Prostate gland (tissue), 2 donors: ENCODE data around the gene SLC1A1. TPM values are rescaled to one million over a fixed set of nuclear protein-coding genes. Genes with fewer than 3 reads are reported as not detected.

Experiments used
- DNase-seq: peaks from one replicate; pipeline ENCODE4 v3.0.0-alpha.2; 2019; ENCODE audit warnings: low spot score
- H3K27ac ChIP-seq, 2 donors: fragments of 200-600 bp; sonication (generic); 2 replicates each; pipeline ENCODE4 v1.5.1; 2017 to 2019
- H3K27me3 ChIP-seq: fragments of 200-600 bp; sonication (generic); replicated peaks from 2 replicates; pipeline ENCODE4 v1.5.1; 2019; ENCODE audit not compliant: insufficient read depth
- H3K36me3 ChIP-seq, 2 donors: fragments of 200-600 bp; sonication (generic); 1 replicate in 1 of 2; 2 replicates in 1 of 2; pipeline versions ENCODE4 v1.5.1 to v1.8.1; 2017 to 2019
- H3K4me1 ChIP-seq: fragments of 200-600 bp; sonication (generic); replicated peaks from 2 replicates; pipeline ENCODE4 v1.5.1; 2019
- H3K4me3 ChIP-seq, 2 donors: fragments of 200-600 bp; sonication (generic); 2 replicates each; pipeline ENCODE4 v1.5.1; 2017 to 2019
- H3K9me3 ChIP-seq: fragments of 200-600 bp; sonication (generic); 2 replicates; pipeline ENCODE4 v1.5.1; 2017
- POLR2A ChIP-seq: fragments of 450-650 bp; IDR thresholded peaks from one replicate; pipeline ENCODE4 v1.6.1; 2016; ENCODE audit warnings: antibody characterized with exemption, mild to moderate bottlenecking
- POLR2AphosphoS5 ChIP-seq: sonication (generic); formaldehyde crosslinking; IDR thresholded peaks from one replicate; pipeline ENCODE4 v1.6.1; 2017; ENCODE audit warnings: antibody characterized with exemption
- WGBS: methylation state at CpG from one replicate; pipeline ENCODE4 v1.1.5; 2018; 5-methylcytosine and 5-hydroxymethylcytosine counted together
- intact Hi-C: fragments of 100-400 bp; cut with DNase I; formaldehyde crosslinking; loops from one replicate; pipeline ENCODE4 v1.14.2; 2022
- total RNA-seq, 2 donors: library from RNA; depleted of rRNA; stranded (reverse); fragments of >200 nt; gene quantifications; one replicate each; pipeline ENCODE4 v1.1.0, GENCODE V29; 2016
- TF ChIP-seq, protein P1 (sequence below), 4 experiments: fragments of 200-600 bp in 2 of 4; fragments of 450-650 bp in 2 of 4; sonication (generic) in 2 of 4; IDR thresholded peaks; 1 replicate in 3 of 4; 2 replicates in 1 of 4; pipeline ENCODE4 v1.5.1; 2016 to 2019; ENCODE audit warnings: antibody characterized with exemption in 4 of 4, mild to moderate bottlenecking in 2 of 4, moderate library complexity in 2 of 4

Gene SLC1A1
- total RNA-seq, 2 donors from 2014 or later, result 2.9 to 13.1 TPM

DNA sequence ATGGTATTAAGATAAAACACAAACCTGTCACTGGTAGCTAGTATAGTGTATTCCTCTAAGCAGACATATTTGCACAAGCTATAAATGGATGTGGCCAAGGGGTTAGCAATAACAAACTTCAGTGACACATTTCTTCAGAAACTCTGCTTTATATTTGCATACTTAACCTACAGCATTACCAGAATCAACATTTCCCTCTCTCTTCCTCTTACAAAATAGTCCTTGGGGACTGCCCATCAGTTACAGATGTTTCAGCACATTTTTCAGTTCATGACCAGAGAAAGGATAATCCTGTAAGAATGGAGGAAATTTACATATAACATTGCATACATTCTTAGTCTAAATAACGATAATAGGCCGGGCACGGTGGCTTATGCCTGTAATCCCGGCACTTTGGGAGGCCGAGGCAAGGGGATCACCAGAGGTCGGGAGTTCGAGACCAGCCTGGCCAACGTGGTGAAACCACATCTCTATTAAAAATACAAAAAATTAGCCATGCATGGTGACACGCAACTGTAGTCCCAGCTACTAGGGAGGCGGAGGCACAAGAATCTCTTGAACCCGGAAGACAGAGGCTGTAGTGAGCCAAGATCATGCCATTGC lies 25.3 kb upstream of the SLC1A1 start:
- H3K36me3 ChIP-seq, result no peaks in the 10 kb centered on the region
- DNase-seq, result no peak
- no peaks in the 10 kb centered on the region for H3K27me3 ChIP-seq
- no peak overlapping the region for H3K4me3 ChIP-seq
- intact Hi-C loops, result no loop called here
- TF ChIP-seq, protein P1, sequence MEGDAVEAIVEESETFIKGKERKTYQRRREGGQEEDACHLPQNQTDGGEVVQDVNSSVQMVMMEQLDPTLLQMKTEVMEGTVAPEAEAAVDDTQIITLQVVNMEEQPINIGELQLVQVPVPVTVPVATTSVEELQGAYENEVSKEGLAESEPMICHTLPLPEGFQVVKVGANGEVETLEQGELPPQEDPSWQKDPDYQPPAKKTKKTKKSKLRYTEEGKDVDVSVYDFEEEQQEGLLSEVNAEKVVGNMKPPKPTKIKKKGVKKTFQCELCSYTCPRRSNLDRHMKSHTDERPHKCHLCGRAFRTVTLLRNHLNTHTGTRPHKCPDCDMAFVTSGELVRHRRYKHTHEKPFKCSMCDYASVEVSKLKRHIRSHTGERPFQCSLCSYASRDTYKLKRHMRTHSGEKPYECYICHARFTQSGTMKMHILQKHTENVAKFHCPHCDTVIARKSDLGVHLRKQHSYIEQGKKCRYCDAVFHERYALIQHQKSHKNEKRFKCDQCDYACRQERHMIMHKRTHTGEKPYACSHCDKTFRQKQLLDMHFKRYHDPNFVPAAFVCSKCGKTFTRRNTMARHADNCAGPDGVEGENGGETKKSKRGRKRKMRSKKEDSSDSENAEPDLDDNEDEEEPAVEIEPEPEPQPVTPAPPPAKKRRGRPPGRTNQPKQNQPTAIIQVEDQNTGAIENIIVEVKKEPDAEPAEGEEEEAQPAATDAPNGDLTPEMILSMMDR (IDR thresholded peaks at IDR 0.05), result no peak
- no peak for TF ChIP-seq POLR2A
- no peak for TF ChIP-seq POLR2AphosphoS5
- H3K9me3 ChIP-seq, result no peaks in the 10 kb centered on the region
- WGBS, result 95% methylated on average over 11 of the region's 11 CpGs
- H3K4me1 ChIP-seq, result no peaks in the 10 kb centered on the region
- no peak overlapping the region for H3K27ac ChIP-seq

DNA sequence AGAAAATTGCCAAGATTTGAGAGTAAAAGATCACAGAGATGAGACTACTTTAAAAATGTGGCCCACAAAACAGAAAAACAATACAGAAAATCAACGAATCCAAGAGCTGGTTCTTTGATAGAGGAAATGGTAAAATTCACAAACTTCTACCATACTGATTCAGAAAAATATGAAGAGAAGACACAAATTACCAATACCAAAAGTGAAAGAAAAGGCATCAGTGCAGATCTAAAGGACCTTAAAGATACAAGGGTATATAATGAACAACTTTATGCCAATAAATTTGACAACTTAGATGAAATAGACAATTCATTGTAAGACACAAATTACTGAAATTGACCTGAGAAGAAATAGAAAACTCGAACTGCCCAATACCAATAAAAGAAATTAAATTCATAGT lies 24.4 kb upstream of the SLC1A1 start:
- H3K4me3 ChIP-seq, result no peak overlapping the region
- no peaks in the 10 kb centered on the region for H3K36me3 ChIP-seq
- no peak for TF ChIP-seq POLR2A
- no peak for TF ChIP-seq POLR2AphosphoS5
- TF ChIP-seq, protein P1 (IDR thresholded peaks at IDR 0.05), result no peak
- no peaks in the 10 kb centered on the region for H3K4me1 ChIP-seq
- no peak overlapping the region for H3K27ac ChIP-seq
- intact Hi-C loops, result no loop called here
- WGBS, result 83% methylated on average over 2 of the region's 2 CpGs
- DNase-seq, result no peak
- H3K9me3 ChIP-seq, result no peaks in the 10 kb centered on the region
- H3K27me3 ChIP-seq, result no peaks in the 10 kb centered on the region

DNA sequence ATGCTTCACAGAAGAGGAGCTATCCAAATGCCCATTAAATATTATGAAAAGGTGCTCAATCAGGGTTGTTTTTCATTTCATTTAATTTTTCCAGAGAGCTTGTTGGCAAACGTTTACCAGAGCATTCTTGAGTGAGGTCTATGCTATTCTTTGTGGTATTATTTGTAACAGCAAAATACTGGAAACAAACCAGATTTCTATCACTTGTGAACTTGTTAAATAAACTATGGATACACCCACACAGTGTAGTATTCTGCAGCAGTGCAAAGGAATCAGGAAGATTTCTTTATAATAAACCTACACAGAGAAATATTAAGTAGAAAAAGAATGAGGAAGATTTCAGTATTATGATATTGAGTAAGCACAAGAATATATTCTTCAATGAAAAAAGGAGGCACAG lies 15.0 kb upstream of the SLC1A1 start:
- TF ChIP-seq POLR2AphosphoS5, result no peak
- TF ChIP-seq, protein P1 (IDR thresholded peaks at IDR 0.05), result no peak
- TF ChIP-seq POLR2A, result no peak
- no peak overlapping the region for H3K27ac ChIP-seq
- H3K4me1 ChIP-seq, result no peaks in the 10 kb centered on the region
- 6% methylated on average over 1 of the region's 1 CpG for WGBS
- H3K4me3 ChIP-seq, result no peak overlapping the region
- H3K27me3 ChIP-seq, result no peaks in the 10 kb centered on the region
- no peaks in the 10 kb centered on the region for H3K36me3 ChIP-seq
- intact Hi-C loops, result no loop called here
- DNase-seq, result no peak
- H3K9me3 ChIP-seq, result no peaks in the 10 kb centered on the region

DNA sequence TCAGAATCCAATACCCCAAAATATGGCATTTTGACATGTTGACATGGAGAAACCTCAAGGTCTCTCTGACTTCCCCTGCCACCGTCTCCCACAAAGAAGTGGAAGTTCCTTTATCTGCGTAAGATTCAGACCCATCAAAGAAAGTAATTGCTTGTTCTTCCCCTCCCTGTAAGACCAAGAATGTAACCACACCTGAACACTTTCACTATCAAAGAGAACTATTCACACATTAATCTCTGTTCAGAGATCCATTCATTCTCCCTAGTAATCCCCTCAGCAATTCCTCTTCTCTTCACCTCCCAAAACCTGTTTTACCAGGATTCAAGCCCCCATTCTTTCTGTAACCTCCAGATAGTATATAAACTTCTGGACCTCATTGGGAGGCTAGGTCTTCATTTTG lies 4.1 kb upstream of the SLC1A1 start:
- WGBS, result 40% methylated on average over 2 of the region's 2 CpGs
- intact Hi-C loops, result no loop called here
- no peak for DNase-seq
- no peaks in the 10 kb centered on the region for H3K9me3 ChIP-seq
- TF ChIP-seq POLR2A (no peak), POLR2AphosphoS5 (no peak)
- TF ChIP-seq, protein P1 (IDR thresholded peaks at IDR 0.05), result no peak
- no peaks in the 10 kb centered on the region for H3K27me3 ChIP-seq
- no peaks in the 10 kb centered on the region for H3K36me3 ChIP-seq
- no peak overlapping the region for H3K27ac ChIP-seq
- H3K4me3 ChIP-seq, result no peak overlapping the region
- H3K4me1 ChIP-seq, result no peaks in the 10 kb centered on the region

DNA sequence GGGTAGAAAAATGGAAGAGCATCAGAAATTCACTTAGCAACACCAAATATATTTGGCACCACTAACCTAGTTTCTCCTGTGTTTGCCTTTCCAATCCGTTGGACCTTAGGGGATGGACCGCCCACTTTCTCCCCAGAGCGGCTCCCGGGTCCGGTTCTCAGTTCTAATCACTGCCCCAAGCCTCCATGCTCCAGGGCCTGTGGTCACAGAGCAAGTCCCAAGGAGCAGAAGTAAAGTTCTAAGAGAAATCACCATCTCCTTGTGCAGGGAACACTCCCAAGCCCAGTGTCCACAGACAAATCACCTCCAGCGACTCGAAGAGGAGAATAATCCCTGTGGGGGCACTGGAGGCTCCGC lies 728 bp upstream of the SLC1A1 start:
- WGBS, result 0% methylated on average over 8 of the region's 8 CpGs
- Histone ChIP-seq H3K4me1 (no peaks in the 10 kb centered on the region), H3K4me3 (peak overlapping the region; percentile 49 to 70), H3K36me3 (no peaks in the 10 kb centered on the region), H3K27me3 (no peaks in the 10 kb centered on the region), H3K9me3 (no peaks in the 10 kb centered on the region), H3K27ac (peak overlapping the region; percentile 66 to 76)
- TF ChIP-seq POLR2AphosphoS5 (no peak), POLR2A (no peak)
- TF ChIP-seq, protein P1 (IDR thresholded peaks at IDR 0.05), result no peak
- peak; percentile 23 for DNase-seq
- intact Hi-C loops, result no loop called here
